Activated CD8-positive, alpha-beta memory T cell treated with anti-CD3 and anti-CD28 coated beads for 24 hours (primary cell): ENCODE results near the gene LENG8.

Experiments
- DNase-seq: peaks from one replicate; pipeline ENCODE4 v3.0.0-alpha.2; 2020

The LENG8 gene

DNA sequence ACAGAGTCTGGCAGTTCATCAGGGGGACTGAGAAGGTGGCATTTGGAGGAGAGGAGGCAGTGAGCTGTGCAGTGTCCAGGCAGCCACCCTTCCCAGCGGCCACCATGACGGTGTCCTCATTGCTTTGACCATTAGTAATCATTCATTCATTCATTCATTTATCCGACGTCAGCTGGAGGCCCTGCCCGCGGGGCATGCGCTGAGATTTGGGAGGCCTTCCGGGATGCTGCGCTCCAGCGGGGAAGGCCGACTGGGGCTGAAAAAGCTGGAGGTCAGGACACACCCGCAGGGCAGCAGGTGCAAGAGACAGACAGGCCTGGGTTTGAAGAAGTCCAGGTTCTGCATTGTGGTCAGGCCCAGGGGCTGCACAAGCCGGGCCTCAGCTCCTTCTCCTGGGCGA lies 24.8 kb upstream of the LENG8 start:
- DNase-seq, result no peak

DNA sequence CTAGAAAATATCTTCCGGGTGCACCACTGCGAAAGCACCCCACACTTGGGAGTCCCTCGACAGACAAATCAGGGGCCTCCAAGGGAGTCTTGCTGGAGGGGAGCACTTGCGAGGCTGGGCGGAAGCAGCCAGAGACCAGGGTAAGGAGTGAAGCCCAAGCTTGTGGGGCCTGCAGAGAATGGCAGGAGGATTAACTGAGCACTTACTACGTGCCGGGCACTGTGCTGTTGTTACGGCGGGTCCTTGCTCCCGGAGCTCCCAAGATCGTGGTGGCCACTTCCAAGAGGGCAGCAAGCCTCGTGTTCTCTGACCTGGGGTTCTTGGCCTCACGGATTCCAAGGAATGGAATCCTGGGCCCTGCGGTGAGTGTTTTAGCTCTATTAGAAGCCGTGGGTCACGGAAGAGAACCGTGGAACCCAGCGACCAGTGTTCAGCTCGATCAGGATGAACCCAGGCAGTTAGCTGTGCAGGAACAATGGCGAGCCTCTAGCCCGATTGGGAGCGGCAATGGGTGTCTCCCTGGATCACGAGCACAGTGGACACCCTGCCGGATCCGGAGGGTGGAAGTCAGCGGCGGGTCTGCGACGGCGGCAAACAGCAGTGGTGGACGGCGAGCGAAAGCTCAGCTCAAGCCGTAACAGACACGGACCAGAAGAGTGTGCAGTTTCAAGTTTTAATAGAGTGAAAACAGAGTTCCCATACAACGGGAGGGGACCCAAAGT lies 24.2 kb upstream of the LENG8 start:
- DNase-seq, result no peak

DNA sequence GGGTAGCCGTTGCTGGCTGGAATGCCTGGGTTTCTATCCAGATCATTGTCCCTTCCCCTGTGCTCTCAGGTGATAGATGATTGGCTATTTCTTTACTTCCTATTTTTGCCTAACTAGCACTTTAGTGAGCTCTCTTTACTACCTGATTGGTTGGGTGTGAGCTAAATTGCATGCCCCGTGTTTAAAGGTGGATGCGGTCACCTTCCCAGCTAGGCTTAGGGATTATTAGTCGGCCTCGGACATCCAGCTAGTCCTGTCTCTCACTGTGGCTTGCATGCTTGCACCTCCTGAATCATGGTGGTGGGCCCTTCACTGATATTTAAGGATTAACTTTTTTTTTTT lies 23.6 kb upstream of the LENG8 start:
- no peak for DNase-seq

DNA sequence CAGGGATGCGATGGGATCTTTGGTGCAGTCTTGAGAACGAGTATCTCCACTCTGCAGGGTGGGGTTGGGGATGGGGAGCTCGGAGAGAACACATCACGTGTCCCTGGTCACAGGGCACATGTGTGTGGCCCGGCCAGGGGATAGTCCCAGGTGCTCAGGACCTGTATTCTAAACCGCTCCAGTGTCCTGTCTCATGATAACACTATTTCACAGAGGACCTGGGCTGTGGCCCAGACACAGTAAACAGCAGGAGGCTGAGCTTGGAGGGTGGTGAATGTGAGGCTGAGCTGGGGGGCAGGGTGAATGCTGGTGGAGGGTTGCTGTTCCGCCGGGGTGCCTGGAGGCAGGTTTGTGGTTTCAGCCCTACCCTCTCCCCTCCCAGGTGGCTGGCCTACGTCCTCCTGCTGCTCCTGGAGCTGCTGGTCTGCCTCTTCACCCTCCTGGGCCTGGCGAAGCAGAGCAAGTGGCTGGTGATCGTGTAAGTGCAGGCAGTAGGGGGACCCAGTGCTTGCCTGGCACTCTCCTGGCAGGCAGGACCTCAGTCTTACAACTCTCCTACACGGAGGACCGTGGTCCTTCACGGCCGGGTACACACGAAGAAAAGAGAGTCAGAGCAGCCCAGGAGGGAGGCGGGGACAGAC lies 22.6 kb upstream of the LENG8 start:
- no peak for DNase-seq

DNA sequence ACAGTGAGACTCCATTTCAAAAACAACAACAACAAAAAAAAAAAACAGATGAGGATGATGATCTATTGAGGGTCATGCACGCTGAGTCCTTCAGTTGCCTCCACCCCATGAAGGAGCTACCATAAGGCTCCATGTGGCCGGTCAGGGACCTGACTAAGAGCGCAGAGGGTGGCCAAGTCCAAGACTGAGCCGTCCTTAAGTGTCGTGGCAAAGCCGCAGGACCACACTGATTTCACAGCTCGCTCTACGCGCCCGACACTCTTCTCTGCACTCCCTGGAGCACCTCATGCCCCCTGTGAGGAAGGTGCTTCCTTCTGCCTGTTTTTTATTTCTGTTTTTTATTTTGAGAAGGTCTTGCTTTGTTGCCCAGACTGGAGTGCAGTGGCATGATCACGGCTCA lies 21.4 kb upstream of the LENG8 start:
- no peak for DNase-seq

DNA sequence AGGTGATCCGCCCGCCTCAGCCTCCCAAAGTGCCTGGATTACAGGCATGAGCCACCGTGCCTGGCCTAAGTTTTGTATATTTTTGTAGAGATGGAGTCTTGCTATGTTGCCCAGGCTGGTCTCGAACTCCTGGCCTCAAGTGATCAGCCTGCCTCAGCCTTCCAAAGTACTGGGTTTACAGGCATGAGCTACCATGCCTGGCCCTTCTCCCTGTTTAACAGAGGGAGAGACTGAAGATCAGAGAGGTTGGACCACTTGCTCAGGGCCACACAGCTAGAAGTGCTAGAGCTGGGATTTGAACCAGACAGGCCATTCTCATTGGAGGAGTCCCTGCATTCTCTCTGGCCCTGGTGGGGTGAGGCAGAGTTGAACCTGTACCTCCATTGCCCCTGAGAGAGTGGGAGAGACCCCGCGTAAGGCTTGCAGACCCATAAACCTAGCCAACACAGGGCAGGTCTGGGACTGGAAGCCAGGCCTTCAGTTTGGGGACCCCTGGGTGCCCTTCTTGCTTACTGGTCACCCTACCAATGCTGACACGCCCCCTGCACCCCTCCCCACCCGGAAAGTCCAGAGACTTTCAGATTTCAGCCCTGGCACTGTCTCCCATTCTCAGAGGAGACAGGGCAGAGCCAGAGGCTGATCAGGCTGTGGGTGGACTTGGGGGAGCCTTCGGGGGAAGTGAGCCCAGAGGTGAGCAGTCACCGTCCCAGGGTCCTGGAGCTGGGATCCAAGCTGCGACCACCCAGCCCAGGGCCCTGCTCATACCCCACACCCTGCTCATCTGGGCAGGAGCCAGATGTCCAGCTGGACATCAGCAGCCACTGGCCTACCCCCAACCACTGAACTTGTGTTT lies 20.4 kb upstream of the LENG8 start:
- no peak for DNase-seq

DNA sequence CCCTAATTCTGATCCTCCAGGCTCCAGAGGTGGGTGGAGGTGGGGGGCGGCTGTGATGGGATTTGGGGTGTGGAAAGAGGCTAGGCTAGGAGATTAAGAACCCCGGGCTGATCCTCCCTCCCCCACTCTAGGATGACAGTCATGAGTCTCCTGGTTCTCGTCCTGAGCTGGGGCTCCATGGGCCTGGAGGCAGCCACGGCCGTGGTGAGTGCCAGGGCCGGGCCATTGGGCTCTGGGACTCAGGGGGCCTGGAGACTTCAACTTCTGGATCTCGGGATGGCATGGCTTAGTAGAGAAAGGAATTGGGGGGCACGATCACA lies 19.9 kb upstream of the LENG8 start:
- no peak for DNase-seq

DNA sequence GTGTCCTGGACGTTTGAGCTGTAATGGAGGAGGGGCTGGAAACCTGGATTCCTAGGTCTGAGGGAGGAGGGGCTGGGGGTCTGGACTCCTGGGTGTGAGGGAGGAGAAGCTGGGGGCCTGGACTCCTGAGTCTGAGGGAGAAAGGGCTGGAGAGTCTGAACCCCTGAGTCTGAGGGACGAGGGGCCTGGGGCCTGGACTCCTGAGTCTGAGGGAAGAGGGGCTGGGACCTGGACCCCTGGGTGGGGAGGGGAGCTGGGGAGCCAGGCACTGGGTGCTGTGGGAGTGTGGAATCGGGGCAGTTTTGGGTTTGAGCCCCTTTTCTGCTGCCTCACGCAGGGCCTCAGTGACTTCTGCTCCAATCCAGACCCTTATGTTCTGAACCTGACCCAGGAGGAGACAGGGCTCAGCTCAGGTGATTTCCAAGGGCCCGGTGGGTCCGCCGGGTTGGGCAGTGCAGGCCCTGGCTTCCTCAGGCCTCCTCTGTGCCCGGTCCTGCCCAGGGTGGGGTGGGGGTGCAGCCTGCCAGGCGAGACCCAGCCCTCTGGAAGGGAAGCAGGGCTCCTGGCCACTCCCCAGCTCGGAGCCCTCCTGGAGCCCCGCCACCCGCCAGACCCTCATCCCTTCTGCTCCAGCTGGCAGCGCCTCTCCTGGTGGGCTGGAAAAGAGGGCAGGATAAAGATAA lies 19.3 kb upstream of the LENG8 start:
- no peak for DNase-seq

DNA sequence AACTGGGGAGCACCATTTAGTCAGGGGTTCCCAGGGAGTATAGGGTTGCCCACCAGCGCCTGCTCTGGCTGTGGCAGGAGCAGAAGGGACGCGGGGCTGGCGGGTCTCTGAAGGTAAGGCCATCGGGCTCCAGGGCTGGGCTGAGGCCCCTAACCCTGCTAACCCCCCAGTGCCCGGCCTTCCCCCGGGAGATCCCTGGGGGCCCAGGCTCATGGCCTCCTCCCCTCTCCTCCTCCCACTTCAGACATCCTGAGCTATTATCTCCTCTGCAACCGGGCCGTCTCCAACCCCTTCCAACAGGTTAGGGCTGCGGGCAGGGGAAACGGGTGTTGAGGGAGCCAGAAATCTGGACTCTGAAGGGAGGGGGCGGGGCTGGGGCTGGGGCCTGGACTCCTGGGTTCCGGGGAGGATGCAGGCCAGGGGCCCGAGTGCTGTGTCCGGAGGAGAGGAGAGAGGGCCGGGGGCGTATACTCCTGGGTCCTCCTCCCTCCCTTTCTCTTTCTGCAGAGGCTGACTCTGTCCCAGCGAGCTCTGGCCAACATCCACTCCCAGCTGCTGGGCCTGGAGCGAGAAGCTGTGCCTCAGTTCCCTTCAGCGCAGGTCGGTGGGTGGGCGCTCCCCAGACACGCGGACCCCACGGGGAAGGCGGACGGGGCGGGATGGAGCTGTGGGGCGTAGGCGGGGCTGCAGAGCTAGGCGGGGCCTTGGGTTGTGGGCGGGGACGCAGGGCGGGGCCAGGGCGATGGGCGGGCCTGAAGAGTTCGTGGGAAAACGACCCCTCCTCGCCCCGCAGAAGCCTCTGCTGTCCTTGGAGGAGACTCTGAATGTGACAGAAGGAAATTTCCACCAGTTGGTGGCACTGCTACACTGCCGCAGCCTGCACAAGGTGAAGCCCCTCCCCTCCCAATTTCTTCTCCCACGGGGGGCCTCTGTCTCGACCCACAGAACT lies 18.4 kb upstream of the LENG8 start:
- DNase-seq, result peak; percentile 79

DNA sequence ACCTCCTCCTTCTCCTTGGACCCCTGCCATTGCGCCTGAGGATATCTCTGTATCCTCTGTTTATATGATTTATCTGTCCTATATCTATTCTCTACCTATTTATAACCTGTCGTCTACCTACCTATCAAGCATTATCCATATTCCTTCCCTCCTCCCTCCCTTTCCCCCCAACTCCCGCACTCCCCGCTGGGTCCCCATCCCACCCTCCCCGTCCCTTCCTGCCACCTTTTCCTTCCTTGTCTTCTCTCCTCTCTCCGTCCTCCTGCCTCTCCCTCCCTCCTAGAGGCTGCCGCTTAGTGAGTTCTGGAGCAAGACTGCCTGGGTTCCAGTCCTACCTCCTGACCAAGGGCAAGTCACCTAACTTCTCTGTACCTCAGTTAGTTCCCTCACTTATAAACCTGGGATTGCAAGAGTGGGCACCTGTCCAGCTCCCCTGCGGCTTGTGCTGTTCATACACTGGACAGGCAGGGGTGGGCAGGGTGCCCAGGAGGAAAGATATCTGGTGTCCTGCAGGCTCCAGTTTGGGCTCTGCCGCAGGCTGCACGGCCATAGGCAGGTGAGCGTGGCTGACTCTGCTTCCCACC lies 17.7 kb upstream of the LENG8 start:
- DNase-seq, result no peak

DNA sequence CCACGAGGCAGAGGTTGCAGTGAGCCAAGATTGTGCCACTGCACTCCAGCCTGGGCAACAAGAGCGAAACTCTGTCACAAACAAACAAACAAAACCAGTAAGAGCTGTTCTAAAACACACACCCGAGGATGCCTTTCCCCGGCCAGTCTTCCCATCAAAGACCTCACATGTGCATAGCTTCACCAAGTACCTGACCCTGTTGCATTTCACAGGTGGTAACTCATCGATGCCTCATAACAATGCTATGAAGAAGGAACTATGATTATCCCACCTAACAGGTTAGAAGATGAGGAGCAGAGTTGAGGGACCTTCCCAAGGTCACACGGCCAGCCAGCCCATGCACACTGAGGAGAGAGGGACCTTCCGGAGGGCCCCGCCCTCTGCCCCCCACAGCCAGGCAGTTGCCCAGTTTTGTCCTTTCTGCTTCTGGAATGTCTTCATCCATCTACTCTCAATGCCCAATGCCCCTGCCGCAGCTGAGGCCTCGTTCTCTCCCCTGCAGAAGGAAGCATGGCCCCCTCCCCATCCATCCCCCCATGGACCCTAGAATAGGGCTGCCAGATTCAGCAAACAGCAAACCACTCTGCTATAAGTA lies 16.8 kb upstream of the LENG8 start:
- DNase-seq, result no peak

DNA sequence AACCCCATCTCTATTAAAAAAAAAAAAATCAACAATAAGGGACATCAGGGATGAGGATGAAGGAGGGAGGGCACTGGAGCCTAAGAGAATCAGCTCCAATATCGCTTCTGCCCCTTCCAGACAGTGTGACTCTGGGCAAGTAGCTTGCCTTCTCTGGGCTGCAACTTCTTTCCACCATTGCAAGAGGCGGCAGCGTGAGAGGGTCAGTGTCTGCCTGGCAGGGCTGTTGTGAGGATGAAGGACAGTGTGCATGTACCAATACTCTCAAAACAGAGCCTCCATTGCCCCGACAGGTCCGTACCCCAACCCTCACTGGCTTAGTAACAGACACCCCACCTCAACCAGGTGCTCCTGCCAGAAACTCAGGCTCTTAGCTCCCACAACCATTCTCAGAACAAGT lies 15.3 kb upstream of the LENG8 start:
- no peak for DNase-seq

DNA sequence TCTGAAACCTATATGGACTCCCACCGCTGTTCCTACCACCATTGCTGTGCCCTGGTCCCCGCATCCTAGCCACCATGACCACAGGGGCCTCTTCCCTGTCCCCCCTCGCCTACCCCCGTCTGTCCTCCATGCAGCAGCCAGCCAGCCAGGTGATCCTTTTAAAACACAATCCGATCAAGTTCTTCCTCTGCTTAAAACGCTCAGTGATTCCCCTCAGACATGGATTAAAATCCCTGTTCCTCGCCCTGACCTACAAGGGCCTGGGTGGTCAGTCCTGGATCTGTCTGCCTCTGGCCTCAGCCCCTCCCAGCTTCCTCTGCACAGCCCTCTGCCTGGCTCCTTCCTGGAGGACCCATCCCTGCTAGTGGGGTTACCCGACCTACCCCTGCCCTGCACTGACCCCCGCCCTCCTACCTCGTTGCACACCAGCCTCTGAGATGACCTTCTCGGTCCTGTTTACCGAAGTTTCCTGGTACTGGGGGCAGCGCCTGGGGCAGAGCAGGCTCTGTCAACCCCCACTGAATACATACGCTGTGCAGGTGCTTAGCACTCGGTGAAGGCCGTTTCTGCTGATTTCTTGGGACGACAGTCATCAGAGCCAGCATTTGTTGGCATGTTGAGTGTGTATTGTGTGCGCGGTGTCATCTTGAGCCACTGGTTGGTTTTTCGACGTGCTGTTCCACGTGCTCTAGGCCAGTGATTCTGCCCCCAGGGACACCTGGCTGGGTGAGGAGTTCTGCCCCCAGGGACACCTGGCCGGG lies 14.7 kb upstream of the LENG8 start:
- no peak for DNase-seq

DNA sequence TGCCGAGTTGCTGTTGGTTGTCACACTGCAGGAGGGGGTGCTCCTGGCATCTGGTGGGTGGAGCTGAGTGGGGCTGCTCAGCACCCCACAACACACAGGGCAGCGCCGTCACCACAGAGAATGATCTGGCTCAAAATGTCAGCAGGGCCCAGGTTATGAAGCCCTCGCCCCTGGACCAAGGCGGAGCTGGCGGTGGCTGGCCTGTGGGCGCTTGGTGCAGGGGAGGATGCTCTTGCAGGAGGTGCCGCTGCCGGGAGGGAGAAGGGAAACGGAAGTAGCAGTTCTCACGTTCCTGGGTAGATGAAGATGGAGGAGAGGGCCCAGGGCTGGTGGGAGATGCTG lies 14.2 kb upstream of the LENG8 start:
- no peak for DNase-seq

DNA sequence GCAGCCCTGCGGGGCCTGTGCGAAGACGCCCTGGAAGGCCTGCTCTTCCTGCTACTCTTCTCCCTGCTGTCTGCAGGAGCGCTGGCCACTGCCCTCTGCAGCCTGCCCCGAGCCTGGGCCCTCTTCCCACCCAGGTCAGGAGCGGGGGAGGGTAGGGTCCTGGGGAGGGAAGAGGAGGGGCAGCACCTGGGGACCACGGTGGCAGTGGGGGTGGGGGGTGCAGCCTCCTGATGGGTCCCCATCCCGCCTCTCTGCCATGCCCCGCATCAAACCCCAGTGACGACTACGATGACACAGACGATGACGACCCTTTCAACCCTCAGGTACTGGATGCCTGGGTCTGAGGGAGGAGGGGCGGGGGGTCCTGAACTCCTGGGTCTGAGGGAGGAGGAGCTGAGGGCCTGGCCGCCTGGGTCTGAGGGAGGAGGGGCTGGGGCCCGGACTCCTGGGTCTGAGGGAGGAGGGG lies 13.4 kb upstream of the LENG8 start:
- DNase-seq, result no peak

DNA sequence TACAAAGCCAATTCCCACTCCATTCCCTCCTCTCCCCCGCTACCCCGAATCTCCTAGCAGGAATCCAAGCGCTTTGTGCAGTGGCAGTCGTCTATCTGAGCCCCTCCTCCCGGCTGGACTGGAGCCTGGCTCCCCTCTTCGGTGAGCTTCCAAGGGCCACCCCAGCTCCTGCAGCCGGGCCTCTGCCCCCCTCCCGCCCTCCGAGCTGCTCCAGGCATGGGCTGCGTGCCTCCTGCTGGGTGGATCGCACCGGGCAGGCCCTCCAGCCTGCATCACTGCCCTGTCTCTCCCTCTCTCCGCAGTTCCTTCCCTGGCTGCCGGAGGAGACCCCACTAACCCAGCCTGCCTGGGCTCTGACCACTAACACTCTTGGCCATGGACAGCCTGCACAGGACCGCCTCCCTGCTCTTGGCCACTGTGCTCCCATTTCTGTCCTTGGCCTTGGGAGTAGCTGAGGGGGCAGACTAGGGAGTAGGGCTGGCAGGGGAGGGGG lies 12.9 kb upstream of the LENG8 start:
- no peak for DNase-seq

DNA sequence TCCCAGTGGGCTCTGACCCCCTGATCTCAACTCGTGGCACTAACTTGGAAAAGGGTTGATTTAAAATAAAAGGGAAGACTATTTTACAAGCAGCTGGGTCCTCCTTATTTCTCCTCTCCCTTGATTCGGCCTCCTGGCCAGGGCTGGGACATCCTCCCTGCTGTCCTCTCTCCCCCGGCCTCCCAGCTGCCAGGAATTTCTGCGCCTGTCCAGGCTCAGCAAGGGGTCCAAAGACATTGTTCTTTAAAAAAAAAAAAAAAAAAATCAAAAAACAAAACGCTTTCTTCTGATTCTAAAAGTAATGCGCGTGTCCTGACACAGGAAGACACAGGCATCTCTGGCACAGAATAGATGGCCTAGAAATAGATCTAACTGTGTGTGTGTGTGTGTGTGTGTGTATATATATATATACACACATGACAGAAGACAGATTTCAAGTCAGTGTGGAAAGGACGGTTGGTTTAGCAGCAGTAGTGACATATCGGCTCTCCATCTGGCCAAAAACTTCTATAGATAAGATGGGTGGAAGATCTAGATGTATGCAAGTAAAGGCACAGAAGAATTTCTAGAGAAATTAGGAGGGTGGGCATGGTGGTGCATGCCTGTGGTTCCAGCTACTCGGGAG lies 12.3 kb upstream of the LENG8 start:
- DNase-seq, result no peak

DNA sequence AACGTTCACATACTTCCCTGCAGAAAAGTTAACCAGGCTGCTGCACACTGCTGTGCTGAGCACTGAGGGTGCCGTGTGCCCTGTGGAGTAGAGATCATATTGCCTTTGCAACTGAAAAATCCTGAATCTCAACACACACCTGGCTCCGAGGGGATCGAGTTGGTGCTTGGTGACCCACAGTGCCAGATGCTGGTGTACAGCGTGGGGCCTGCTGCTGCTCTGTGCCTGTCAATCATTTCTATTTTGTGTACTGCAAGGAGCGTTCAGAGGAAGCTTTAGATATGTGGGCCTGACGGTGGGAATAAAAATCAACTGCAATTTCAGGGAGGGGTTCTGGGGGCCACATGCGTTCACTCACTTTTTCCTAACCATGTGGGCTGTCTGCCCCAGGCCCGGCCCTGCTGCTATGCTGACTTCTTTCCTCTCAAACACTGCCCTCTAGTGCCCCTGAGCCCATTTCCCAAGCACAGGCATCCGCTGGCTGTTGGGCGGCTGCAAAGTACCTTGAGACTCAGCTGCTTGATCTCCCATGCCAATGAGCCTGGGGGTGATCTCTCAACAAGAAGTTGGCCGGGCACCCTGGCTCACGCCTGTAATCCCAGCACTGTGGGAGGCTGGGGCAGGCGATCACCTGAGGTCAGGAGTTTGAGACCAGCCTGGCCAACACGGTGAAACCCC lies 9.7 kb upstream of the LENG8 start:
- DNase-seq, result no peak

DNA sequence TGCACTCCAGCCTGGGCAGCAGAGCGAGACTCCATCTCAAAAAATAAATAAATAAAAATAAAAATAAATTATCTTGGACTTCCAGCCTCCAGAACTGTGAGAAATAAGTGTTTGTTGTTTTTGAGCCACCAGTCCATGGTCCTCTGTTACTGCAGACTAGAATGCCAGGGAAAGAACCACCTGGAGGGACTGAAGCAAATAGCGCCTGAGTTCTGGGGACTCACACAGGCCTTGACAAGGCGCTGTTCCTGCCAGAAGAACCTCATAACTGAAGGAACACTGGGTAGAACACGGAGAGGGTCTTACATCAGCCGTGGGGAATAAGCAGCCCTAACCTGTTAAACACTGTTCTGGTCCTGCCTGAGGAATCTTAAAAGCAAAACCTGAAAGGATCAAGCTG lies 8.4 kb upstream of the LENG8 start:
- no peak for DNase-seq

DNA sequence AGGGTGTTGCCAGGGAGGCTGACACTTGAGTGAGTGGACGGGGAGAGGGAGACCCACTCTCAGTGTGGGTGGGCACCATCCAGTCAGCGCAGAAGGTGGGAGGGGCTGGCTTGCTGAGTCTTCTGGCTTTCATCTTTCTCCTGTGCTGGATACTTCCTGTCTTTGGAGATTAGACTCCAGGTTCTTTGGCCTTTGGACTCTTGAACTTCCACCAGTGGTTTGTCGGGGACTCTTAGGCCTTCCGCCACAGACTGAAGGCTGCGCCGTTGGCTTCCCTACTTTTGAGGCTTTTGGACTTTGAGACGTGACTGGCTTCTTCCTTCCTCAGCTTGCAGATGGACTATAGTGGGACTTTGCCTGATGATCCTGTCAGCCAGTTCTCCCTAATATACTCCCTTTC lies 4.3 kb upstream of the LENG8 start:
- DNase-seq, result no peak
